HCT116 (cell line): ENCODE results near the gene ZBTB42. TPM values are rescaled to one million over a fixed set of nuclear protein-coding genes. Genes with fewer than 3 reads are reported as not detected.

Experiments
- ATAC-seq: fragments of 200-7000 bp; cut with Tn5 transposase; 2 replicates; pipeline ENCODE4 v1.9.1; 2020; ENCODE audit warnings: mild to moderate bottlenecking, moderate library complexity
- BruUV-seq: library from RNA; stranded (reverse); fragments of 400-500 nt; replicated peaks from 2 replicates; lab custom pipeline; 2021; lab: Mats Ljungman, UMichigan
- CTCF ChIA-PET: fragments of 300-600 bp; sonication (Branson Sonifier 250); formaldehyde crosslinking; loops from one replicate; lab custom pipeline; 2021; ENCODE audit warnings: antibody characterized with exemption; lab: Charles Lee
- POLR2A ChIA-PET: fragments of 300-600, 350-600 bp; sonication (Branson Sonifier 250); formaldehyde crosslinking; loops from one replicate; lab custom pipeline; 2021; ENCODE audit warnings: antibody characterized with exemption; lab: Charles Lee
- RAD21 ChIA-PET, 2 experiments: fragments of 300-600 bp; sonication (Branson Sonifier 250); formaldehyde crosslinking; loops; one replicate each; lab custom pipeline; 2023; ENCODE audit warnings: low total read pairs in 2 of 2; ENCODE audit not compliant: uncharacterized antibody in 2 of 2, unreplicated experiment in 2 of 2, low non-redundant PET in 1 of 2; lab: Charles Lee
- DNase-seq: peaks from one replicate; pipeline ENCODE4 v3.0.0-alpha.2; 2010; ENCODE audit warnings: low read depth, low spot score
- H2AFZ ChIP-seq: fragments of 200-600 bp; shearing (Covaris generic), sonication (generic); 2 replicates; pipeline ENCODE4 v1.6.1; 2017; ENCODE audit warnings: low read depth, mixed run types, mixed read lengths, antibody characterized with exemption, low read length; ENCODE audit not compliant: poor library complexity, severe bottlenecking
- H3K27ac ChIP-seq: 2 replicates; pipeline ENCODE4 v1.5.1; 2012; ENCODE audit warnings: low read depth, low read length
- H3K27me3 ChIP-seq: fragments of 200-600 bp; sonication (generic); 2 replicates; pipeline ENCODE4 v1.6.1; 2016; ENCODE audit warnings: mixed run types, low read length, mixed read lengths; ENCODE audit not compliant: insufficient read depth
- H3K36me3 ChIP-seq, 2 experiments: fragments of 200-500 bp in 1 of 2; fragments of 200-600 bp in 1 of 2; sonication (Bioruptor generic) in 1 of 2; sonication (generic) in 1 of 2; 2 replicates each; pipeline versions ENCODE4 v1.5.1 to v1.6.1; 2014 to 2016; ENCODE audit warnings: low read length in 2 of 2, inconsistent platforms in 1 of 2, mixed read lengths in 1 of 2, mixed run types in 1 of 2; ENCODE audit not compliant: insufficient read depth in 2 of 2, control insufficient read depth in 1 of 2
- H3K4me1 ChIP-seq, 2 experiments: fragments of 200-600 bp in 1 of 2; sonication (generic) in 1 of 2; 2 replicates each; pipeline versions ENCODE4 v1.5.1 to v1.6.1; 2012 to 2017; ENCODE audit warnings: low read length in 2 of 2, inconsistent platforms in 1 of 2, mild to moderate bottlenecking in 1 of 2, mixed read lengths in 1 of 2, mixed run types in 1 of 2, moderate library complexity in 1 of 2; ENCODE audit not compliant: insufficient read depth in 2 of 2, control insufficient read depth in 1 of 2
- H3K4me2 ChIP-seq: fragments of 200-600 bp; sonication (generic); 2 replicates; pipeline ENCODE4 v1.6.1; 2017; ENCODE audit warnings: mixed run types, low read length, mixed read lengths
- H3K4me3 ChIP-seq, 2 experiments: fragments of 200-600 bp in 1 of 2; sonication (generic) in 1 of 2; replicated peaks in 1 of 2; 2 replicates each; pipeline ENCODE4 v1.5.1; 2011 to 2016; ENCODE audit warnings: low read length in 2 of 2, control low read depth in 1 of 2, low read depth in 1 of 2, mild to moderate bottlenecking in 1 of 2, mixed read lengths in 1 of 2, mixed run types in 1 of 2
- H3K79me2 ChIP-seq: fragments of 200-600 bp; sonication (generic); 2 replicates; pipeline ENCODE4 v1.6.1; 2017; ENCODE audit warnings: mild to moderate bottlenecking, mixed run types, low read length, moderate library complexity, mixed read lengths; ENCODE audit not compliant: insufficient read depth
- H3K9ac ChIP-seq: fragments of 200-600 bp; sonication (generic); 2 replicates; pipeline ENCODE4 v1.6.1; 2016; ENCODE audit warnings: low read length, mixed read lengths
- H3K9me2 ChIP-seq: fragments of 200-600 bp; sonication (generic), shearing (Covaris generic); 2 replicates; pipeline ENCODE4 v1.6.1; 2017; ENCODE audit warnings: mixed run types, mild to moderate bottlenecking, moderate library complexity; ENCODE audit not compliant: insufficient read depth
- H3K9me3 ChIP-seq, 2 experiments: fragments of 200-500 bp in 1 of 2; fragments of 200-600 bp in 1 of 2; sonication (Bioruptor generic) in 1 of 2; sonication (generic) in 1 of 2; 2 replicates each; pipeline ENCODE4 v1.6.1; 2014 to 2017; ENCODE audit warnings: low read length in 2 of 2, mixed read lengths in 2 of 2, inconsistent platforms in 1 of 2, low read depth in 1 of 2, mild to moderate bottlenecking in 1 of 2, mixed run types in 1 of 2, moderate library complexity in 1 of 2; ENCODE audit not compliant: control insufficient read depth in 1 of 2, insufficient read depth in 1 of 2
- H4K20me1 ChIP-seq: fragments of 200-600 bp; sonication (generic), shearing (Covaris generic); 2 replicates; pipeline ENCODE4 v1.6.1; 2017; ENCODE audit warnings: mixed run types, mild to moderate bottlenecking, moderate library complexity; ENCODE audit not compliant: insufficient read depth
- CEBPB ChIP-seq: IDR thresholded peaks from 2 replicates; pipeline ENCODE4 v1.6.1; 2012; ENCODE audit warnings: low read depth
- EGR1 ChIP-seq: IDR thresholded peaks from 2 replicates; pipeline ENCODE4 v1.6.1; 2012; ENCODE audit warnings: low read depth
- ELF1 ChIP-seq: IDR thresholded peaks from 2 replicates; pipeline ENCODE4 v1.6.1; 2012; ENCODE audit warnings: low read depth, borderline replicate concordance
- EZH2 ChIP-seq: fragments of 200-600 bp; sonication (generic); IDR thresholded peaks from 2 replicates; pipeline ENCODE4 v1.6.1; 2017; ENCODE audit warnings: antibody characterized with exemption, mixed run types
- EZH2phosphoT487 ChIP-seq: fragments of 200-600 bp; IDR thresholded peaks from 2 replicates; pipeline ENCODE4 v1.6.1; 2018; ENCODE audit warnings: antibody characterized with exemption, borderline replicate concordance
- SRF ChIP-seq: IDR thresholded peaks from 2 replicates; pipeline ENCODE4 v1.6.1; 2012; ENCODE audit warnings: low read depth
- ZFX ChIP-seq: fragments of 450-650 bp; IDR thresholded peaks from 2 replicates; pipeline ENCODE4 v1.6.1; 2017
- intact Hi-C: fragments of 100-400 bp; cut with micrococcal nuclease; formaldehyde crosslinking; loops from 2 replicates; pipeline ENCODE4 v1.10.0; 2022
- total RNA-seq: library from RNA; stranded (reverse); gene quantifications from one replicate; pipeline ENCODE4 v1.2.1, GENCODE V29; 2021; ENCODE audit not compliant: unreplicated experiment
- TF ChIP-seq, protein P1 (sequence below): IDR thresholded peaks from 2 replicates; pipeline ENCODE4 v1.6.1; 2012; ENCODE audit warnings: low read depth
- TF ChIP-seq, protein P2 (sequence below): IDR thresholded peaks from 2 replicates; pipeline ENCODE4 v1.6.1; 2012
- TF ChIP-seq, protein P3 (sequence below): IDR thresholded peaks from 2 replicates; pipeline ENCODE4 v1.6.1; 2011; ENCODE audit warnings: mild to moderate bottlenecking, low read length, moderate library complexity; ENCODE audit not compliant: insufficient replicate concordance; ENCODE audit errors: extremely low read depth

ZBTB42 gene
- total RNA-seq, 1 experiment from 2014 or later: 4.4 TPM

DNA sequence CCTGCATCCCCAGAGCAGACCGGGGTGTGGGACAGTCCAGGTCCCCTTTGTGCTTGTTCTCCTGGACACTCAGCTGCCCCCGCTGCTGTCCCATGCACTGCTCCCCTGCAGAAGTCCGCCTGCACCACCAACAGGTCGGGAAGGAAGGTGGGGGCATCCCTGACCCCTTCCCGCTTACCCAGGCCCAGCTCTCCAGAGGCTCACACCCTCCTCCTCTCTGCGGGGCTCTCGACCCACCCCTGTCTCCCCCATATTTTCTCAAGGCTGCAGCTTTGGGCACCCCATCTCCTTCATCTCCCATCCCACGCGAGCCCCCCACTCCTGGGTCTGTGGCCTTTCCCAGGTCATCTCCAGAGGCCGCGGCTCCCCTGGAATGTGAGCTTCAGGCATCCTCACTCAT, 9.4 kb downstream of the ZBTB42 start:
- peaks cover 7% of the 10 kb centered on the region for H3K79me2 ChIP-seq
- H3K9me2 ChIP-seq: no peaks in the 10 kb centered on the region
- no peaks in the 10 kb centered on the region for H3K36me3 ChIP-seq
- H3K27me3 ChIP-seq: no peaks in the 10 kb centered on the region
- no TSS peak for BruUV-seq
- DNase-seq: no peak
- no peak overlapping the region for H3K4me2 ChIP-seq
- intact Hi-C loops: no loop called here
- no peaks in the 10 kb centered on the region for H4K20me1 ChIP-seq
- no peak overlapping the region for H3K9ac ChIP-seq
- H3K27ac ChIP-seq: no peak overlapping the region
- ATAC-seq: no peak
- ChIA-PET RAD21 (no interaction called here), CTCF (no interaction called here), POLR2A (no interaction called here)
- no peaks in the 10 kb centered on the region for H3K9me3 ChIP-seq
- no peak overlapping the region for H3K4me3 ChIP-seq
- TF ChIP-seq EZH2 (no peak), ZFX (no peak), ELF1 (no peak), EGR1 (no peak), SRF (no peak), CEBPB (no peak), EZH2phosphoT487 (no peak)
- TF ChIP-seq, protein P1, sequence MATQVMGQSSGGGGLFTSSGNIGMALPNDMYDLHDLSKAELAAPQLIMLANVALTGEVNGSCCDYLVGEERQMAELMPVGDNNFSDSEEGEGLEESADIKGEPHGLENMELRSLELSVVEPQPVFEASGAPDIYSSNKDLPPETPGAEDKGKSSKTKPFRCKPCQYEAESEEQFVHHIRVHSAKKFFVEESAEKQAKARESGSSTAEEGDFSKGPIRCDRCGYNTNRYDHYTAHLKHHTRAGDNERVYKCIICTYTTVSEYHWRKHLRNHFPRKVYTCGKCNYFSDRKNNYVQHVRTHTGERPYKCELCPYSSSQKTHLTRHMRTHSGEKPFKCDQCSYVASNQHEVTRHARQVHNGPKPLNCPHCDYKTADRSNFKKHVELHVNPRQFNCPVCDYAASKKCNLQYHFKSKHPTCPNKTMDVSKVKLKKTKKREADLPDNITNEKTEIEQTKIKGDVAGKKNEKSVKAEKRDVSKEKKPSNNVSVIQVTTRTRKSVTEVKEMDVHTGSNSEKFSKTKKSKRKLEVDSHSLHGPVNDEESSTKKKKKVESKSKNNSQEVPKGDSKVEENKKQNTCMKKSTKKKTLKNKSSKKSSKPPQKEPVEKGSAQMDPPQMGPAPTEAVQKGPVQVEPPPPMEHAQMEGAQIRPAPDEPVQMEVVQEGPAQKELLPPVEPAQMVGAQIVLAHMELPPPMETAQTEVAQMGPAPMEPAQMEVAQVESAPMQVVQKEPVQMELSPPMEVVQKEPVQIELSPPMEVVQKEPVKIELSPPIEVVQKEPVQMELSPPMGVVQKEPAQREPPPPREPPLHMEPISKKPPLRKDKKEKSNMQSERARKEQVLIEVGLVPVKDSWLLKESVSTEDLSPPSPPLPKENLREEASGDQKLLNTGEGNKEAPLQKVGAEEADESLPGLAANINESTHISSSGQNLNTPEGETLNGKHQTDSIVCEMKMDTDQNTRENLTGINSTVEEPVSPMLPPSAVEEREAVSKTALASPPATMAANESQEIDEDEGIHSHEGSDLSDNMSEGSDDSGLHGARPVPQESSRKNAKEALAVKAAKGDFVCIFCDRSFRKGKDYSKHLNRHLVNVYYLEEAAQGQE: no peak
- TF ChIP-seq, protein P2, sequence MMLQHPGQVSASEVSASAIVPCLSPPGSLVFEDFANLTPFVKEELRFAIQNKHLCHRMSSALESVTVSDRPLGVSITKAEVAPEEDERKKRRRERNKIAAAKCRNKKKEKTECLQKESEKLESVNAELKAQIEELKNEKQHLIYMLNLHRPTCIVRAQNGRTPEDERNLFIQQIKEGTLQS: no peak
- TF ChIP-seq, protein P3, sequence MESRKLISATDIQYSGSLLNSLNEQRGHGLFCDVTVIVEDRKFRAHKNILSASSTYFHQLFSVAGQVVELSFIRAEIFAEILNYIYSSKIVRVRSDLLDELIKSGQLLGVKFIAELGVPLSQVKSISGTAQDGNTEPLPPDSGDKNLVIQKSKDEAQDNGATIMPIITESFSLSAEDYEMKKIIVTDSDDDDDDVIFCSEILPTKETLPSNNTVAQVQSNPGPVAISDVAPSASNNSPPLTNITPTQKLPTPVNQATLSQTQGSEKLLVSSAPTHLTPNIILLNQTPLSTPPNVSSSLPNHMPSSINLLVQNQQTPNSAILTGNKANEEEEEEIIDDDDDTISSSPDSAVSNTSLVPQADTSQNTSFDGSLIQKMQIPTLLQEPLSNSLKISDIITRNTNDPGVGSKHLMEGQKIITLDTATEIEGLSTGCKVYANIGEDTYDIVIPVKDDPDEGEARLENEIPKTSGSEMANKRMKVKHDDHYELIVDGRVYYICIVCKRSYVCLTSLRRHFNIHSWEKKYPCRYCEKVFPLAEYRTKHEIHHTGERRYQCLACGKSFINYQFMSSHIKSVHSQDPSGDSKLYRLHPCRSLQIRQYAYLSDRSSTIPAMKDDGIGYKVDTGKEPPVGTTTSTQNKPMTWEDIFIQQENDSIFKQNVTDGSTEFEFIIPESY: no peak
- H3K4me1 ChIP-seq: peaks cover 13 to 19% of the 10 kb centered on the region in 2 experiments
- no peak overlapping the region for H2AFZ ChIP-seq
